Epithelial cell of proximal tubule (primary cell): Measurements from ENCODE around the gene DNAJB9. TPM values are rescaled to one million over a fixed set of nuclear protein-coding genes. Genes with fewer than 3 reads are reported as not detected.

ENCODE experiments used
- DNase-seq: peaks from one replicate; pipeline ENCODE4 v3.0.0-alpha.2; 2011; ENCODE audit warnings: low read depth
- H3K4me3 ChIP-seq: 2 replicates; pipeline ENCODE4 v1.5.1; 2011; ENCODE audit warnings: low read depth, mild to moderate bottlenecking, low read length
- CTCF ChIP-seq: conservative IDR thresholded peaks from 2 replicates; pipeline ENCODE4 v1.5.1; 2012; ENCODE audit warnings: low read depth, mild to moderate bottlenecking, low read length
- total RNA-seq: library from RNA; depleted of rRNA; stranded (reverse); fragments of >200 nt; gene quantifications from 2 replicates; pipeline ENCODE4 v1.2.3, GENCODE V29; 2015

DNAJB9 gene
- total RNA-seq, 1 donor from 2014 or later = 8.5 TPM

- TF ChIP-seq CTCF = no peak
- no peak for DNase-seq
- H3K4me3 ChIP-seq = no peak overlapping the region
Measured at GRCh38 chr7:108572480-108572879, 2.8 kb downstream of the DNAJB9 start.

- no peak for DNase-seq
- H3K4me3 ChIP-seq = no peak overlapping the region
- TF ChIP-seq CTCF = no peak
Measured at GRCh38 chr7:108575156-108575555, 5.5 kb downstream of the DNAJB9 start.

GRCh38 chr7:108576116-108576515 is 6.4 kb downstream of the DNAJB9 start:
- no peak for TF ChIP-seq CTCF
- no peak overlapping the region for H3K4me3 ChIP-seq
- DNase-seq = no peak

- no peak for TF ChIP-seq CTCF
- H3K4me3 ChIP-seq = no peak overlapping the region
- no peak for DNase-seq
Measured at GRCh38 chr7:108578937-108579336, 9.3 kb downstream of the DNAJB9 start.

GRCh38 chr7:108580298-108580697 is 10.6 kb downstream of the DNAJB9 start:
- DNase-seq = no peak
- TF ChIP-seq CTCF = no peak
- no peak overlapping the region for H3K4me3 ChIP-seq

GRCh38 chr7:108581655-108582491 is 12.2 kb downstream of the DNAJB9 start:
- DNase-seq = no peak
- TF ChIP-seq CTCF = no peak
- H3K4me3 ChIP-seq = no peak overlapping the region

GRCh38 chr7:108584211-108584610 is 14.5 kb downstream of the DNAJB9 start:
- TF ChIP-seq CTCF = no peak
- no peak overlapping the region for H3K4me3 ChIP-seq
- no peak for DNase-seq
